Smooth muscle cell (in vitro differentiated cells): ENCODE measurements around the gene TSHB. TPM values are rescaled to one million over a fixed set of nuclear protein-coding genes. Genes with fewer than 3 reads are reported as not detected.

Experiments used
- DNase-seq: peaks from one replicate; lab custom pipeline; 2025; ENCODE audit not compliant: unreplicated experiment; lab: John Stamatoyannopoulos, UW
- H2AFZ ChIP-seq: fragments of 200-600 bp; sonication (generic); 2 replicates; pipeline ENCODE4 v1.6.0; 2016; ENCODE audit warnings: antibody characterized with exemption, low read depth, mild to moderate bottlenecking
- H3F3A ChIP-seq: fragments of 200-600 bp; sonication (generic); 2 replicates; pipeline ENCODE4 v1.6.0; 2017; ENCODE audit warnings: antibody characterized with exemption, low read depth
- H3K27ac ChIP-seq: fragments of 200-600 bp; sonication (generic); 2 replicates; pipeline ENCODE4 v1.5.1; 2016; ENCODE audit warnings: low read depth, mild to moderate bottlenecking
- H3K27me3 ChIP-seq: fragments of 200-600 bp; sonication (generic); 2 replicates; pipeline ENCODE4 v1.6.1; 2016; ENCODE audit warnings: low read depth, mild to moderate bottlenecking
- H3K36me3 ChIP-seq: fragments of 200-600 bp; sonication (generic); 2 replicates; pipeline ENCODE4 v1.5.1; 2016; ENCODE audit warnings: low read depth
- H3K4me1 ChIP-seq: fragments of 200-600 bp; sonication (generic); 2 replicates; pipeline ENCODE4 v1.5.1; 2016; ENCODE audit warnings: low read depth
- H3K4me2 ChIP-seq: fragments of 200-600 bp; sonication (generic); 2 replicates; pipeline ENCODE4 v1.6.0; 2016; ENCODE audit warnings: mild to moderate bottlenecking
- H3K4me3 ChIP-seq: fragments of 200-600 bp; sonication (generic); 2 replicates; pipeline ENCODE4 v1.5.1; 2016; ENCODE audit warnings: mild to moderate bottlenecking
- H3K79me2 ChIP-seq: fragments of 200-600 bp; sonication (generic); 2 replicates; pipeline ENCODE4 v1.6.0; 2016; ENCODE audit warnings: low read depth, mild to moderate bottlenecking
- H3K9ac ChIP-seq: fragments of 200-600 bp; sonication (generic); 2 replicates; pipeline ENCODE4 v1.6.0; 2016; ENCODE audit warnings: low read depth
- H3K9me3 ChIP-seq: fragments of 200-600 bp; sonication (generic); replicated peaks from 2 replicates; pipeline ENCODE4 v1.5.1; 2016; ENCODE audit warnings: low read depth
- H4K20me1 ChIP-seq: fragments of 200-600 bp; sonication (generic); 2 replicates; pipeline ENCODE4 v1.6.0; 2016; ENCODE audit warnings: low read depth
- CTCF ChIP-seq: fragments of 200-600 bp; sonication (generic); IDR thresholded peaks from 2 replicates; pipeline ENCODE4 v1.5.1; 2017; ENCODE audit warnings: borderline replicate concordance, mild to moderate bottlenecking, antibody characterized with exemption; ENCODE audit not compliant: insufficient read depth, poor library complexity, severe bottlenecking
- WGBS: methylation state at CpG from one replicate; pipeline ENCODE4 v1.1.7; 2016; ENCODE audit warnings: low lambda C conversion rate; 5-methylcytosine and 5-hydroxymethylcytosine counted together
- polyA plus RNA-seq: library from polyadenylated mRNA; unstranded; fragments of >200 nt; fragmentation: Nextera tagmentation; extraction: Ambion mirVana; gene quantifications from 2 replicates; pipeline ENCODE4 v1.2.1, GENCODE V29; 2016
- total RNA-seq: library from RNA; depleted of rRNA; stranded (reverse); fragments of >200 nt; gene quantifications from 2 replicates; pipeline ENCODE4 v1.2.3, GENCODE V29; 2014

The TSHB gene
- total and polyA plus RNA-seq, 2 experiments from 2014 or later = not detected

- no peak for DNase-seq
- peak overlapping the region; percentile 61 for H3K27ac ChIP-seq
Observed at GRCh38 chr1:115062542-115063004, 32.9 kb downstream of the TSHB start.

GRCh38 chr1:115063228-115063901 is 33.7 kb downstream of the TSHB start:
- no peaks in the 10 kb centered on the region for H3K4me1 ChIP-seq
- no peak overlapping the region for H3K4me3 ChIP-seq
- TF ChIP-seq CTCF = no peak
- no peaks in the 10 kb centered on the region for H3K27me3 ChIP-seq
- H3K9ac ChIP-seq = no peak overlapping the region
- 85% methylated on average over 7 of the region's 7 CpGs for WGBS
- H3K36me3 ChIP-seq = no peaks in the 10 kb centered on the region
- no peaks in the 10 kb centered on the region for H3K9me3 ChIP-seq
- no peaks in the 10 kb centered on the region for H3K79me2 ChIP-seq
- H3F3A ChIP-seq = peaks cover 5% of the 10 kb centered on the region
- peak overlapping the region; percentile 61 for H3K27ac ChIP-seq
- DNase-seq = no peak
- H2AFZ ChIP-seq = no peak overlapping the region
- no peaks in the 10 kb centered on the region for H4K20me1 ChIP-seq
- no peak overlapping the region for H3K4me2 ChIP-seq

More at GRCh38 chr1:115062542-115063004, 32.9 kb downstream of the TSHB start:
- Histone ChIP-seq H3K9ac (no peak overlapping the region), H4K20me1 (no peaks in the 10 kb centered on the region), H3K27me3 (no peaks in the 10 kb centered on the region), H3K4me1 (no peaks in the 10 kb centered on the region), H3K36me3 (no peaks in the 10 kb centered on the region), H3F3A (peaks cover 7% of the 10 kb centered on the region), H3K4me2 (no peak overlapping the region), H3K9me3 (no peaks in the 10 kb centered on the region), H3K79me2 (no peaks in the 10 kb centered on the region), H2AFZ (no peak overlapping the region), H3K4me3 (no peak overlapping the region)
- no peak for TF ChIP-seq CTCF
- 60% methylated on average over 7 of the region's 7 CpGs for WGBS

DNA sequence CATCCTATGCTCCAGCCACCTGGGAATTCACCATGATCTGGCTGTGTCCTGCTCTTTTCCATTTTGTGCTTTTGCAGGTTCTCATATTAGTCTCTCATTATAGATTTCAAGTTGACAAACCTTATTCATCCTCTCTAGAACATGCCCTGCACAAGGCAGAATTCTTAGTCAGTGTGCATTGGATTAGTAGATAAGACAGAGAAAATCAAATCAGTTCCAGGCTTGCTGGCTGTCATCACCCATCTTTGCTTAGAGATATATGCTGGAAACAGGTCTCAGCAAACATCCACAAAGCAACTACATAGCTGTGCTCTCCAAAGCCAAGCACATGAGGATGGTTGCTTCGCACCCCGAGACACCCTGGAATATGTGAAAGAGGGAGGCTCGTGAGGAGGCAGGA is 34.8 kb downstream of the TSHB start:
- no peak overlapping the region for H2AFZ ChIP-seq
- 93% methylated on average over 3 of the region's 3 CpGs for WGBS
- H3K9ac ChIP-seq = no peak overlapping the region
- no peaks in the 10 kb centered on the region for H3K9me3 ChIP-seq
- H4K20me1 ChIP-seq = no peaks in the 10 kb centered on the region
- no peaks in the 10 kb centered on the region for H3K79me2 ChIP-seq
- H3K4me1 ChIP-seq = no peaks in the 10 kb centered on the region
- no peak overlapping the region for H3K4me2 ChIP-seq
- no peaks in the 10 kb centered on the region for H3K36me3 ChIP-seq
- TF ChIP-seq CTCF = no peak
- no peak for DNase-seq
- no peaks in the 10 kb centered on the region for H3K27me3 ChIP-seq
- H3K27ac ChIP-seq = no peak overlapping the region
- H3F3A ChIP-seq = peaks cover 5% of the 10 kb centered on the region
- no peak overlapping the region for H3K4me3 ChIP-seq

DNA sequence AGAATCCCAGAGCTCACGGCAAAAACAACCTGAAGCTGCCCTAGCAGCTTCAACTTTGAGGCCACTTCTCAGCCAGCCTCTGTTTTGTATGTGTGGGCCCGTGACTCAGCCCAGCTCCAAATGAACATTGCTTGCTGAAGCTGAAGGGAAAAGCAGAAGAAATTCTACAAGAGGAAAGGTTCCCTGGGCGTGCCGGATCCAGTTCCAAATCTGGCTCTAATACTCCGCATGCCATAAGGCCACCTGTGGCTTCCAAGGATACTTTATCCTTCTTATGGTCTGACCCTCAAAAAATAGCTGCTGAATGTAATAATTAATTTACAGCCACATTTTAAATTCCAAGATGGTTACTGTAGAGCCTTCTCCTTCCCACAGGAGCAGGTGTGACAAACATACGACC is 35.4 kb downstream of the TSHB start:
- H3K9me3 ChIP-seq = no peaks in the 10 kb centered on the region
- no peak for DNase-seq
- no peaks in the 10 kb centered on the region for H3K79me2 ChIP-seq
- peaks cover 5% of the 10 kb centered on the region for H3F3A ChIP-seq
- no peaks in the 10 kb centered on the region for H3K4me1 ChIP-seq
- 80% methylated on average over 6 of the region's 6 CpGs for WGBS
- H3K27me3 ChIP-seq = no peaks in the 10 kb centered on the region
- H2AFZ ChIP-seq = no peak overlapping the region
- no peaks in the 10 kb centered on the region for H4K20me1 ChIP-seq
- H3K9ac ChIP-seq = no peak overlapping the region
- no peak overlapping the region for H3K27ac ChIP-seq
- H3K4me3 ChIP-seq = no peak overlapping the region
- TF ChIP-seq CTCF = no peak
- no peaks in the 10 kb centered on the region for H3K36me3 ChIP-seq
- H3K4me2 ChIP-seq = no peak overlapping the region
